SU-DHL-6 (cell line): ENCODE results near the gene C16orf78.

Experiments used
- CTCF ChIP-seq: fragments of 200-600 bp; sonication (generic); IDR thresholded peaks from one replicate; pipeline ENCODE4 v1.5.1; 2017; ENCODE audit warnings: antibody characterized with exemption, mild to moderate bottlenecking, low read length, moderate library complexity; ENCODE audit not compliant: insufficient read depth, poor library complexity, severe bottlenecking
- EZH2phosphoT487 ChIP-seq: fragments of 200-600 bp; sonication (generic), shearing (Covaris generic); conservative IDR thresholded peaks from 2 replicates; pipeline ENCODE4 v1.6.1; 2018; ENCODE audit warnings: mild to moderate bottlenecking, antibody characterized with exemption, low read length, moderate library complexity, mixed read lengths

GRCh38 chr16:49411121-49411970 lies 37.7 kb downstream of the C16orf78 start:
- no peak for TF ChIP-seq CTCF
- no peak for TF ChIP-seq EZH2phosphoT487
